Measurements from ENCODE around the gene TRPC4AP. TPM values are rescaled to one million over a fixed set of nuclear protein-coding genes. Genes with fewer than 3 reads are reported as not detected.

TRPC4AP gene
- total and polyA plus RNA-seq, 12 donors = 33.8 to 87.2 (median 78.1) TPM

DNA sequence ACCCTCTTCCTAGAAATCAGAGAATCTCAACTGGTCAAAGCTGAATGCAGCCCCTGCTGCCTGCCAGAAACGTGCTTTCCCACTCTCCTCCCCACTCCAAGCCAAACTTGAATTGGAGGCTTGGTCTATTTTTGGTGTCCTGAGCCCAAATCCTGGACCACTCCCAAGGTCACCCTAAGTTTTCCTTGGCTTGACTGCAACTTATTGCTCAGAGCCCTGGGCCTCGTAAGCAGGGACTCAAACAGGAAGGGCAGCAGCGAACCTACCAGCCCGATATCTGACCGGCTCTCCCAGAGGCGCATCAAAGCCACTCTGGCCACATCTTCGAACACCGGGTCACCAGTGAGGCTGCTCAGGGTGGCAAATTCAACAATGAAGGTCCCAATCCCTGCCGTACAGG lies 41.9 kb upstream of the TRPC4AP start:
- H3K4me1 ChIP-seq (replicated peaks in 1 of 2) = peaks cover 26 to 44% of the 10 kb centered on the region in 2 donors
- H3K4me3 ChIP-seq = peak overlapping the region in 1 of 4 donors; percentile 11
- peak; percentile 71 to 89 (median 81) for DNase-seq
- H3K27ac ChIP-seq = peak overlapping the region; percentile 49 to 89 (median 72)
- no peaks in the 10 kb centered on the region for H3K9me3 ChIP-seq (replicated peaks in 1 of 3)
- intact Hi-C loops (cut with DNase I) = no loop called here
- H3K27me3 ChIP-seq = no peaks in the 10 kb centered on the region
- 5 to 27% (median 21%) methylated on average over 4 to 9 of the region's 9 CpGs for WGBS, 4 donors
- TF ChIP-seq, protein P1, sequence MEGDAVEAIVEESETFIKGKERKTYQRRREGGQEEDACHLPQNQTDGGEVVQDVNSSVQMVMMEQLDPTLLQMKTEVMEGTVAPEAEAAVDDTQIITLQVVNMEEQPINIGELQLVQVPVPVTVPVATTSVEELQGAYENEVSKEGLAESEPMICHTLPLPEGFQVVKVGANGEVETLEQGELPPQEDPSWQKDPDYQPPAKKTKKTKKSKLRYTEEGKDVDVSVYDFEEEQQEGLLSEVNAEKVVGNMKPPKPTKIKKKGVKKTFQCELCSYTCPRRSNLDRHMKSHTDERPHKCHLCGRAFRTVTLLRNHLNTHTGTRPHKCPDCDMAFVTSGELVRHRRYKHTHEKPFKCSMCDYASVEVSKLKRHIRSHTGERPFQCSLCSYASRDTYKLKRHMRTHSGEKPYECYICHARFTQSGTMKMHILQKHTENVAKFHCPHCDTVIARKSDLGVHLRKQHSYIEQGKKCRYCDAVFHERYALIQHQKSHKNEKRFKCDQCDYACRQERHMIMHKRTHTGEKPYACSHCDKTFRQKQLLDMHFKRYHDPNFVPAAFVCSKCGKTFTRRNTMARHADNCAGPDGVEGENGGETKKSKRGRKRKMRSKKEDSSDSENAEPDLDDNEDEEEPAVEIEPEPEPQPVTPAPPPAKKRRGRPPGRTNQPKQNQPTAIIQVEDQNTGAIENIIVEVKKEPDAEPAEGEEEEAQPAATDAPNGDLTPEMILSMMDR (IDR thresholded peaks at IDR 0.05) = no peak
- peak in 1 of 2 donors; percentile 46 for TF ChIP-seq POLR2A (IDR thresholded peaks at IDR 0.05)
- H3K36me3 ChIP-seq (replicated peaks in 1 of 2) = peaks cover 0 to 50% of the 10 kb centered on the region in 2 donors

GRCh38 chr20:35133735-35134134 lies 41.1 kb upstream of the TRPC4AP start:
- no peak for TF ChIP-seq POLR2A (IDR thresholded peaks at IDR 0.05)
- TF ChIP-seq, protein P1 (IDR thresholded peaks at IDR 0.05) = no peak
- Histone ChIP-seq H3K36me3 (replicated peaks in 1 of 2) (peaks cover 0 to 54% of the 10 kb centered on the region in 2 donors), H3K27me3 (no peaks in the 10 kb centered on the region), H3K4me1 (replicated peaks in 1 of 2) (peaks cover 31 to 51% of the 10 kb centered on the region in 2 donors), H3K9me3 (replicated peaks in 1 of 3) (no peaks in the 10 kb centered on the region), H3K27ac (peak overlapping the region in 4 of 5 donors; percentile 15 to 89 (median 78)), H3K4me3 (no peak overlapping the region)
- WGBS, 4 donors = 71 to 83% (median 73%) methylated on average over 5 of the region's 5 CpGs
- no peak for DNase-seq
- intact Hi-C loops (cut with DNase I) = no loop called here

DNA sequence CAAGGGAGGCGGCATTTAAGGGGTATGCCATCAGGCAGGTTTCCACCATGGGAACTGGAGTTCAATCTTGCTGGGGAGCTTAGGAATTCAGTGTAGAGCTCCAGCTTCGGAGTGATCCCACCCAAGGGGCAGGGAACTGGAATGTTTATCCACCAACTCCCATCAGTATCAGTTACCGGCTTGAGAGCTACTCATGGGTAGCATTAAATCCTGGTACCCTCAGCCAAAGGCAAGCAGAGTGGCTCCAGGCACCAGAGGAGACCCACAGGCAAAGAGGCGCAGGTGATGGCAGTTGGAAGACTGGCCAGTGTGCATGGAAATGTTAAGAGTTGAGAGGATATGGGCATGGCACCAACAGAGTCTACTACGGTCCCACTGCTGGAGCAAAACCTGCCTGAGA lies 40.4 kb upstream of the TRPC4AP start:
- no peak for DNase-seq
- H3K27ac ChIP-seq = peak overlapping the region in 1 of 5 donors; percentile 85
- H3K4me1 ChIP-seq (replicated peaks in 1 of 2) = peaks cover 33 to 56% of the 10 kb centered on the region in 2 donors
- H3K36me3 ChIP-seq (replicated peaks in 1 of 2) = peaks cover 0 to 51% of the 10 kb centered on the region in 2 donors
- H3K27me3 ChIP-seq = no peaks in the 10 kb centered on the region
- no peak overlapping the region for H3K4me3 ChIP-seq
- intact Hi-C loops (cut with DNase I) = no loop called here
- WGBS, 4 donors = 89 to 95% (median 92%) methylated on average over 4 to 5 of the region's 5 CpGs
- H3K9me3 ChIP-seq (replicated peaks in 1 of 3) = no peaks in the 10 kb centered on the region
- TF ChIP-seq, protein P1 (IDR thresholded peaks at IDR 0.05) = no peak
- no peak for TF ChIP-seq POLR2A (IDR thresholded peaks at IDR 0.05)

DNA sequence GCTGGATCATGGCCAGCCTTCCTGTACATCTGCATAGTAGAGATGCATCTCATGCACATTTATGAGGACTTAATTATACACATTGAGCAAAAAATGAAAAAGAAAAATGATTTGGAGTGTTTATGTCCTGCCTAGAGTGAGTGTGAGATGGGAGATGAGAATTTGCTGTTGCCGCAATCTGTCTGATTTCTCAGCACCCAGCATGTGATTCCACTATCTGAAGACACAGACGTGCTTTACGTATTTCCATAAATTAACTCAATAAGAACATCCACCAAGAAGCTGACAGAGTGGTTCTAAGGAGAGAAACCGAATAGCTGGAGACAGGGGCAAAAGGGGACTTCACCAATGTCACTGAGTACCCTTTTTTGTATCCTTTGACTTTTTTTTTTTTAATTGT lies 39.3 kb upstream of the TRPC4AP start:
- Histone ChIP-seq H3K36me3 (replicated peaks in 1 of 2) (peaks cover 0 to 51% of the 10 kb centered on the region in 2 donors), H3K27me3 (no peaks in the 10 kb centered on the region), H3K9me3 (replicated peaks in 1 of 3) (no peaks in the 10 kb centered on the region), H3K4me1 (replicated peaks in 1 of 2) (peaks cover 33 to 54% of the 10 kb centered on the region in 2 donors), H3K27ac (no peak overlapping the region), H3K4me3 (no peak overlapping the region)
- TF ChIP-seq, protein P1 (IDR thresholded peaks at IDR 0.05) = no peak
- no peak for TF ChIP-seq POLR2A (IDR thresholded peaks at IDR 0.05)
- 88 to 95% (median 93%) methylated on average over 4 of the region's 4 CpGs for WGBS, 4 donors
- intact Hi-C loops (cut with DNase I) = no loop called here
- DNase-seq = no peak
